CD4-positive, alpha-beta T cell treated with Interleukin-10 for 1 hour (primary cell): ENCODE measurements around the gene XAF1.
"Not testable (repeated sequence)": the region's sequence is repeated elsewhere in the genome, so short reads cannot be mapped to it uniquely, and the experiment has no call there.

Source experiments
- DNase-seq: peaks from one replicate; pipeline ENCODE4 v3.0.0-alpha.2; 2020

XAF1 gene

GRCh38 chr17:6755281-6755680 is 565 bp upstream of the XAF1 start:
- DNase-seq: no peak

GRCh38 chr17:6756425-6757031 is 682 bp downstream of the XAF1 start:
- DNase-seq: no peak

- no peak for DNase-seq
Measured at GRCh38 chr17:6757747-6758146, 1.9 kb downstream of the XAF1 start.

DNA sequence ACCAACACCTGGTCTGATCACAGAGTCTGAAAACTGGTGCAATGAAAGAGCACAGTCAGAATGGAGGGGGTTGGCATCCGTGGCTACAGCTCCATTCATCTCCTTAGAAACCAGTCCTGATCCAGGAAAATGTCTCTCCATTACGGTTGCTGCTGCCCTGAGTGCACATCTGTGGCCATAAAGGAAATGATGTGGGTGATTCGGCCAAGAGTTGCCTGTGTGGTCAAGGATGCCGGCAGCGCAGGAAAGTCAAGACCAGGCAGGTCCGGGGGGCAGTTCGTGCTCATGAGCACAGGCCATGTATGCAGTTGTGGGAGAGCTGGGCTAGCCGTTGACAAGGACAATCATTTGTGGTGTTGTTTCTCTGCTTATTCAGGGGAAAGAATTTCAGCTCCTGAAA is 5.9 kb downstream of the XAF1 start:
- DNase-seq: no peak

GRCh38 chr17:6768447-6768846 is 12.6 kb downstream of the XAF1 start:
- DNase-seq: no peak

- DNase-seq: no peak
Measured at GRCh38 chr17:6772016-6772415, 16.2 kb downstream of the XAF1 start.

DNA sequence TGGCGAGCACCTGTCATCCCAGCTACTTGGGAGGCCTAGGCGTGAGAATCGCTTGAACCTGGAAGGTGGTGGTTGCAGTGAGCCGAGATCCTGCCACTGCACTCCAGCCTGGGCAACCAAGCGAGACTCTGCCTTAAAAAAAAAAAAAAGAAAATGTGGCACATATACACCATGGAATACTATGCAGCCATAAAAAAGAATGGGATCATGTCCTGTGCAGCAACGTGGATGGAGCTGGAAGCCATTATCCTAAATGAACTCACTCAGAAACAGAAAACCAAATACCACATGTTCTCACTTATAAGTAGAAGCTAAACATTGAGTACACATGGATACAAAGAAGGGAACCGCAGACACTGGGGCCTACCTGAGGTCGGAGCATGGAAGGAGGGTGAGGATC is 19.1 kb downstream of the XAF1 start:
- DNase-seq: not testable (repeated sequence)

DNA sequence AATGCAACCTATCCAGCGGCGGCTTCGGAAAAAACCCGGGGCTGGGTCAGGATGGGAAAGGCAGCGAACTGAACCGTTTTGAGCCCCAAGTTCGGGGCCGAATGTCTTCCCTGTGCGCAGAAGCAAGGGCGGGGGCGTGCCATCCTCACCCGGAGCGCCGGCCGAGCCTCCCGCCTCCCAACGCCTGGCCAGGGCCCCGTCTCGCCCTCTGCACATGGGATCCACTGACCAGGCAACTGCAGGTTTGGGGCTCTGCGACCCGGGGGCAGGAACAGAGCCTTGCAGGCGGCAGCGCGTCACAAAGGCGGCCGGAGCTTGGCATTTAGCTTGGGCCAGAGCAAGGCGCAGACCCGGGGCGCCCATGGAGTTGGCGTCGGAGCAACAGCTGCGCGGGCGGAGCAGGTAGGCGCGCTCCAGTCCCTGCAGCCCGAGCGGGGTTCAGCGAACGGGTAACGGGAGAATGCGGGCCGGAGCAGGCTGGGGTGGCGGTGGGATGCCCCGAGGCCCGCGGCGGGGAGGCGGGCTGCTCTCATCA is 20.1 kb downstream of the XAF1 start, which contains the start of gene FBXO39:
Gene FBXO39, plus strand, starts transcription at position 345 of the 535 bp plus-strand sequence. CDS start 3,654 bp downstream, outside the sequence.
- DNase-seq: no peak

GRCh38 chr17:6779411-6779810 is 23.6 kb downstream of the XAF1 start:
- DNase-seq: no peak

GRCh38 chr17:6780001-6780400 is 24.2 kb downstream of the XAF1 start:
- no peak for DNase-seq

DNA sequence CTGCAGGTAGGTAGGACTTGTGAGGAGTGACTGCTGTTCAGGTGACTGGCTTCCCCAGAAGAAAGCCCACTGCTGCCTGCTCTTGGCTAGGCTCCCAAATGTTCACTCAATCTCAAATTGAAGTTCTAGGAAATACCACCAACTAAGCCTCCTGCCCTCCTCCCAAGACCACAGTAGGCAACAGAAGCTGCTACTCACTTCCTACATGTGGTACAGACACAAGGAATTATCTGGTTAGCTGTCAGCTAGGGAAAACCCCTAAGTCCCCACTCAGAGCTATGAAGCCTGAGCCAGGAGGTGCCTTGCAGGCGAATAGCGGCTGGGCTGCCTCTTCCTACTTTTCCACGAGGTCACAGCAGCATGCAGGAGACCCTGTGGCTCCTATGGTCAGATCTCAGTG is 25.0 kb downstream of the XAF1 start:
- no peak for DNase-seq

- no peak for DNase-seq
Measured at GRCh38 chr17:6782244-6782643, 26.4 kb downstream of the XAF1 start.

DNA sequence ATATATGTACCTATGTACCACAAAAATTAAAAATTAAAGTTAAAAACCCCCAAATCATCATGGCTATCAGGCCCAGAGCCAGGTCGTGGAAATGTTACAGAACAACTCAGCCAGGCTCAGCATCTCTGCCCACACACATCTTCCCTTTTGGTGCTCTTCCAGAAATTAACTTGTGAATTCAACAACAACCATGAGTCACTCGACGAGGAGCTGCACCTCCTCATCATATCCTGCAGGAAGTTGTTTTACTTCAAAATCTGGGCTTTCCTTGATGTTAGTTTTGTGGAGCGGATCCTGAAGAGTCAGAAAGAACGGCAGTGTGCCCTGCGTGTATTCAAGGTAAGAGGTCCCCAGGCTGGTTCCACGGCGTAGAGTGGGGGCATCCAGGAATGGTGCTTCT is 30.8 kb downstream of the XAF1 start:
- DNase-seq: no peak

GRCh38 chr17:6787081-6787693 is 31.3 kb downstream of the XAF1 start:
- no peak for DNase-seq

- no peak for DNase-seq
Measured at GRCh38 chr17:6789146-6789545, 33.3 kb downstream of the XAF1 start.

DNA sequence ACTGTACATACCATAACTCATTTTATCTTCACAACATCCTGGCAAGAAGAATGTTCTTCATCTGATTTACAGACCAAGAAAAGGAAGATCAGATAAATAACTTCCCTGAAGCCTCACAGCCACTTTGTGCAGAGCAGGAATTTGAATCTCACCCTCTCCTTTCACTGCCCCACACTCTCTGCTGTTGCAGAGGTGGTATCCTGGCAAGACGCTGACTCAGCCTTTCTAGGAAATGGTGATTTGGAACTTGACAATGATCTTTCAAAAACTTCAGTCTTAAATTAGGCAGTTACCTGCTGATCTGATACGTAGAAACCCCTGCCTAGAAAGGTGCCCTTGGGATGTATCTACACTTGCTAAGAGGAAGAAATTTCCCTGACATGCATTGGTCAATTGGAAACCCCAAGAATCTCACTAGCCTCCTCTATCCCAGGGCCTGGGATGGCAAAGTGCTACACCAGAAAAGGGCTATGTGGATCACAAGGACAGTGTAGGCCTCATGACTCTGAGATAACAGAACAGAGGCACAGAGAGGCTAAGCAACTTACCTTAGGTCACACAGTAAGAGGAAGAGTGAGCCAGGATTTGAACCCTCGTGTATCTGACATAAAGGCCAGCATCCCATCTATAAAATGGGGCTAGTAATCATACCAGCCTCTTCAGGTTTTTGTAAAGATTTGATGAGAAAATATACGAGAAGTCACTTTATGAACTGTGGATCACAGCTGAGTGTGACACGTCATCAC is 38.1 kb downstream of the XAF1 start:
- no peak for DNase-seq

DNA sequence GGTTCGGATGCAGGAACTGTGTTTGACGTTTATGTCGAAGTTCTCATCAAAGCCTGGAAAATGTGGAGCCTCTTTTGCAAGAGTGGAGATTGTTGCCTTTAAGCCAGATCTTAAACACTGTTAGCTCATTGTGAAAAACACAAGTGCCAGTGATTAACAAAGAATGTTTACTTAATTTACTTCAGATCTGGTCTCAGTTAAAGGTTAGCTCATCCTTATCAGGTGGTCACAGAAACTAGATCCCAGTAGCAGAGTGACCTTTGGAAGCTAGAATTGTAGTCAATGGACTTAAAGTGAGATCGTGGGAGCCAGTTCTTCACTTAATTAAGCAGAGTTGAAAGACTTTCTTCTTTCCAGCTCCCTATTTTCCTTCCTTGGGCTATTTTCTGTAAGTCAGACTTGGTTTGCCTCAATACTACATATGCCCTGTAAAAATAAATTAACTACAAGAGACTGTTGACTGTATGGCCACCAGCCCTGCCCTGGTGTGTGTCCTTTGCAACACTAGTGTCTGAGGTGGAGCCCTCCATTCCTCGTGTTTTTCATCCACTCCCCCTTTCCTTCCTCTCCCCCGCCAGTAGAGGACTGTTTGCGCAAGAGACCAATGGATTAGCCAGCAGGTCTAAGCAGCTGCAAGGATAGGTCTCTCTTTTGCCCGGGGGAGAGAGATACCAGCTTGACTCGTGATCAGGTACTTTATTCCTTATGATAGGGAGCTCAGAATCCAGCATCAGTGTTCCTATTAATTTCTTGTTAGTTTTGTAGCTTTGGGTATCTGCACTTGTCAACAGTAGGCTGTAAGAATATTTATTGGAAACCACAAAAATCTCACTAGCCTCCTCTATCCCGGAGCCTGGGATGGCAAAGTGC is 40.4 kb downstream of the XAF1 start:
- no peak for DNase-seq

DNA sequence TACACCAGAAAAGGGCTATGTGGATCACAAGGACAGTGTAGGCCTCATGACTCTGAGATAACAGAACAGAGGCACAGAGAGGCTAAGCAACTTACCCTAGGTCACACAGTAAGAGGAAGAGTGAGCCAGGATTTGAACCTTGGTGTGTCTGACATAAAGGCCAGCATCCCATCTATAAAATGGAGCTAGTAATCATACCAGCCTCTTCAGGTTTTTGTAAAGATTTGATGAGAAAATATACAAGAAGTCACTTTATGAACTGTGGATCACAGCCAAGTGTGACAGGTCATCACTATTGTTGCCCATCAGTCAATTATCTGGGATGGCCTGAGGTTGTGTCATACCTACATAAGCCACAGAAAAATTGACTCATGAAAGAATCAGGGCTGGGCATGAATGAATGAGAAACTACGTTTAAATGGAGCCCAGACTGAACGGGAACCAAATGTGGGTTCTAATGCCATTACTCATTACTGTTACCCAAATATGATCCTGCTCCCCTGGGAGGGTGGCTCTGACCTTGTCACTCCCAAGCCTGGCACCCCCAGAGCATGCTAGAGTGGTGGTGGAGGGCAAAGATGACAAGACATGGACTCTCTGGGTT is 41.1 kb downstream of the XAF1 start:
- DNase-seq: no peak

DNA sequence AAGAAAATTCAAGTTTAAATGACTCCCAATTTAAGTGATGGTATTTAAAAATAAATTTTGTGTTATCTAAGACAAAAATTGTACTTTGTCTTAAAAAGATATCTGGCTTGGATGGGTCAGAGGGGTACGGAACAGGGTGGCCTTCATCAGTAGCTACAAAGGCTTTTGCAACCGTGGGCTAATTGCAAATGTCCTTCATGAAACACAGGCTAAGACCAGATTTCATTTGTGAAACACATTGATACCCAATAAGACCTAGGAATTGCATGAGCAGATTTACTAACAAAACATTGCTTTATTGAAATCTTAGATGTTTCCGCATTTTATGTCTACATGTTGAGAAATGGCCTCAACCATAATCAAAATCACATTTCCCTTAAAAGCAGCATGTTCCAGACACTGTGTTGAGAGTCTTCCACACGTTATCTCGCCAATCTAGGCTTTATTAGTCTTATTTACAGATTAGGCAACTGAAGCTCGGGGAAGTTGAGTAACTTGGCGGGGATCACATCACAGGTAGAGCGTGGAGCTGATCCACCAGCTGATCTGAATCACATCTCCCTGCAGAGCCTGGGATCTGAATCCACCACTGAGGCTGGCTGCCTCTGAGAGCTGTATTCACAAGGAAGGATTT is 42.0 kb downstream of the XAF1 start:
- no peak for DNase-seq

- DNase-seq: no peak
Measured at GRCh38 chr17:6799738-6800137, 43.9 kb downstream of the XAF1 start.

DNA sequence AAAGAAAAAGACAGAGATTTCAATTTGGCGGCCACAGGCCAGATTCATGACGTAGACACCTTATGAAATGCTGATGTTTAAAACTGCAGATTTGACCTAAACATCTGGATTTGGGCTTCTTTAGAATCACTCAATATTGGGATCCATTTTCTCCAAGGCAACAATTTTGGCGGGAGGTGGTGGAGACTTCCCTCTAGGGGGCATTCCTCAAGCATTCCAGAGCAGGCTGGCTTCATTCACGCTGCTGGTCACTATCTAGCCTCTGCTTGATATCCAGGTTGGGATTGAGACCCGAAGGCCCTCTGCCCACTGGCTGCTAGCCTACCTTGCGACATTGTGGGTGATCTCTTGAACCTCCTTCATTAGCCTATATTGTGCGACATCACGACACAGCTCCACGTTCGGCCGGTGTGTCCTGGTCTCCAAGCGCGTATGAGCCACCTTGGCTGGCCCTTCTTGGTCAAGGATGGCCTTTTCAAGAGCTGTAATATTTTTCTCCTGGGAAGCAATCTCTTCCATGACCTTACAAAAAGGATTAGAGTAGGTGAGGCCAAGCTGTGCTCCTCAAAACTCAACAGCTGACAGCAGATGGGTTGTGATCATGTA is 44.7 kb downstream of the XAF1 start:
- no peak for DNase-seq

DNA sequence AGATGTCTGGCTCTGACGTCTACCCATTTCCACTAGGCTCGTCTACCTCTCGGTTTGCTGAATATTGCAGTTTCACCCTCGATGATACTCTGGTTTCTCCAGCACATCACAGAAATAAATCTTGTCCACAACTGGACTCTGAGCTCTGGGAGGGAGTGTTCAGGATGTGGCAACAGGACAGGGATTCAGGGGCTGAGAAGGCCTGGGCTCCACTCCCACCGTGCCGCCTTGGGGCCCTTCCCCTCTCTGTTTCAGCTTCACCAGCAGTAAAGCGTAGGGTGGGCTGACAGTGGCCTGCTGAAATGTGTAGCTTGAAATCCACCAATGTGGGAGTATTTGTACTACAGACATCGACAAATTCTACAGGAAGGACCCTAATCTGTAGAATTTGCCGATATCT is 55.7 kb downstream of the XAF1 start:
- no peak for DNase-seq
